ENCODE results near the gene FOSB.
"Not testable (repeated sequence)": the region's sequence is repeated elsewhere in the genome, so short reads cannot be mapped to it uniquely, and the experiment has no call there.

FOSB gene

DNA sequence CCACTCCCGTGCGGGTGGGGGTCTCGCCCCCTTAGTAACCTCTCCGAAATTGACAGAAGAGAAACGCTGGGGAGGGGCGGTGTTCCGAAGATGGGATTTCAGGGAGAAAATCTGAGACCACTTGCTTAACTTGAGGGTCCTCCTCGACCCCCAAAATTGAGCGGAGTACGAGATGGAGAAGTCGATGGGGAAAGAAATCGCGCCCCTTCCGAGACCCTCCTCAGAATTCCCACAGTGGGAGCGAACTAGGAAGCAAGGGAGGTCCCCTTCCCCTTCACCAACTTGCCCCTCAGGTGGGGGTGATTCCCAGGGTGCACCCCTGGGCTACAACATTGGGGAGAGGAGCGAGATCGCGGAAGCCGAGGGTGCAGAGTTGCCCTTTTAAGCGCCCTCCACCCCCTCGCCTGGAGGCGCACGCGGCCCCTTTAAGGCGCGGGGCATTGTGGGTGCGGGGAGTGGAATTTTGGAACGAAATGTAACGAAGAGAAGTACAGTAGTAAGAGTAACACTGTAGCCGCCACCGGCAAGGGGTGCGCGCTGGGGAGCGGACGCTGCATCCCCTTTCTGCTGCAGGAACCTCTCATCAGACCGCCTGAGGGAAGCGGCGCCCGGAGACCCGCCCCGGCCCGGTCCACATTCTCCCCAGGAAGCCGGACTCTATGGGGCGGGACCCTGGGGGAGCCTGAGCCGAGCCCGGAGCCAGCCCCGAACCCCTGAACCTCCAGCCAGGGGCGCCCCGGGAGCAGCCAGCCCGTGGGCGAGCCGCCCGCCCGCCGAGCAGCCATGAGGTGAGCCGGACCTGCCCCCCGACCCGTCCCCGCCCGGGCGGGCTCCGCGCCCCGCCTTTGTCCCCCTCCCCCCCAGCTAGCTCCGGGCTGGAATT lies 39.4 kb downstream of the FOSB start, which contains the start of gene VASP:
TSS of gene VASP (plus strand) at position 491 of the 883 bp plus-strand sequence. CDS start at position 784, 293 bp downstream.
- DNase-seq, result peak; percentile 97

DNA sequence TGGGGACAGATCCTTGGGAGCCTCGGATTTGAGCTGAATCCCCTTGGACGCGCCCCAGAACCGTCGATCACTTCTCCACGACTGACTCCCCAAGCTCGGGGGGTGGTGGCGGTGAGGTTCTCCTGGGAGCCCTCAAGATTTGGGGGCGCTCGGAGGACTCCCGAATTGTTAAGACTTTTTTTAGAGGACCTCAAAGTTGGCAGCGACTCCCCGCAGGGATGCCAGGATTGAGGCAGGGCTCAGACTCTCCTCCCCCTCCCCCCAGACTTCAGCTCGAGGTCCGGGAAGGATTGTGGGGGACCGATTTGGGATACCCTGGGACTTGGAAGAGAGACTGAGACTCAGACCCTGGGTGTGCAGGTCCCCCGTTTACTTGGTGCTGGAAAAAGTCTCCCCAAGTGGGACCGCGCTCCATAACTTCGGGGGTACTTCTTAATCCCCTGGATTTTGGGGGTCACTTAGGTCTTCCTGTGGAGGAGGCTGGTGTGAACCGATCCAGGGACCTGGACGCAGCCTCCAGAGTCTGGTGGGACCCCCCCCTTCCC lies 40.1 kb downstream of the FOSB start:
- no peak for DNase-seq

DNA sequence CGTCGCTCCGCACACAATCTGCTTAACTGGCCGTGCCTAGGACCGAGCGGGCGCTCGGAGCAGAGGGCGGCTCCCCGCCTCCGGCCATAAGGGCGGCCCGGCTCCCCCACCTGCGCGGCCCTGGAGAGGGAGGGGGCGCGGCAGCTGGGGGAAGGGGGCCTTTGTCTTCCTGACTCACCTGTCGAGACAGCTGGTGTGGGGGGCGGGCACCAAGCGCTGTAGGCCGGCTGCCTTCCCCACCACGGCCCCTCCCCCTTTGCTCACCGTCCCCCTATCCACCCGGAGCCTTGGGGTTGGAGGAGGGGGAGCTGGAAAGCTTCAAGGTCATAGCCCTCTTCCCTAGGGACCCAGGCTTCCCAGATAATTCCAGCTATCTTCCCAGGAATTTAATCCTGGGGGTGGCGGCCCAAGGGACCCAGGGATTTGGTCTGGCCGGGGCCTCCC lies 40.6 kb downstream of the FOSB start:
- DNase-seq, result peak; percentile 65

DNA sequence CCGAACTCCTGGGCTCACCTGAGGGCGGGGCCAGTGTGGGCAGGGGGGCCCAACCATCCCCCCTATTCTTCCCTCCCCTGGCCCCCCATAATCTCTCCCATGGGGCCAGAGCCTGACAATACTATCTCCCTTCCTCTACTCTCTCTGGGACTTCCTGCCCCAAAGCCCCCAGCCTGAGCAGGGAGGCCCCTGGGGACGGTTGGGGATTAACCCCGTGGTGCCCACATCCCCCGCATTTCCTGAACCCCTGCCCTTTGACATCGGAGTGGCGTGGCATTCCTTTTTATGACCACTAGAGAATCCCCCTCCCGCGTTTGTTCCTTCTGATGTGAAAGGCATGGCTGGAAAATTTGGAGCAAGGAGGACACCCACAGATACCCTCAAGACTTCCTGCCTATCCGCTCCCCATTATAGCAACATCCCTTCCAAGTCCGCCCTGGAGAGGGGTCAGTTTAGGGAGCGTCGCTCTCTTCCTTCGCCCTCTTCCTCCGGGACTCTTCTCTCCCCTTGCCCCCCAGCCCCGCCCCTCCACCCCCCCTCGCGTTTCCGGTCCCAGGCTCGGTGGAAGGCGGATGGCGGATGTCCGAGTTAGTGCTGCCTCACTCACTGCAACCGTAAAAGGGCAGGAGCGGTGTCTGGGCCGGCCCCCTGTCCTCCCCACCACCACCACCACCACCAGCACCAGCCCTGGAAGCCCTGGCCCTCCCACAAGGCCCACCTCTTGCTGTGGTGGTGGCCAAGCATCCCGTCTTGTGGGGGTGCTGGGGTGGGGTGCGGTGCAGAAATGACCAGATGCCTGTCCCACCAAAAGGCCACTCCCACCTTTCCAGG lies 41.3 kb downstream of the FOSB start:
- peak; percentile 83 for DNase-seq

DNA sequence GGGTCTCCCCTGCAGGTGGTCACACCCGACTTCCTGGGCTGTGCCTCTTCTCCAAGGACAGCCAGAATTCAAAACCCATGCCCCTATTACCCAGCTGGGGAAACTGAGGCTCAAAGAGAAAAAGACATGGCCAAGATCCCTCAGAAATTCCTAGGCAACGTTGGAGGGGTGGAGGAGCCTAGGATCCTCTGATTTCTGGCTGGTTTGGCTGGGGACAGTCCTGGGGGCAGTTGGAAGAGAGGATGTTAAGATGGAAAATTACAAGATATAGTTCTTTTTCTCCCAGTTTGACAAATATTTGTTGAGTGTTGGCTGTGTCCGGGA lies 41.9 kb downstream of the FOSB start:
- no peak for DNase-seq

DNA sequence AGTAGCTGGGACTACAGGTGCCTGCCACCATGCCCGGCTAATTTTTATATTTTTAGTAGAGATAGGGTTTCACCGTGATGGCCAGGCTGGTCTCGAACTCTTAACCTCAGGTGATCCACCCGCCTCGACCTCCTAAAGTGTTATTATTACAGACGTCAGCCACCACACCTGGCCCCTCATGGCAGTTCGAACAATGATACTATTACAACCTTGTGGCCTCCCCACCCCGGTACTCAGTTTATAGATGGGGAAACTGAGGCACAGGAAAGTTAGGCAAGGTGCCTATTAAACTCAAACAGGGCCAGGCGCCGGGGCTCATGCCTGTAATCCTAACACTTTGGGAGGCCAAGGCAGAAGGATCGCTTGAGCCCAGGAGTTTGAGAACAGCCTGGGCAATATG lies 42.6 kb downstream of the FOSB start:
- DNase-seq, result not testable (repeated sequence)

DNA sequence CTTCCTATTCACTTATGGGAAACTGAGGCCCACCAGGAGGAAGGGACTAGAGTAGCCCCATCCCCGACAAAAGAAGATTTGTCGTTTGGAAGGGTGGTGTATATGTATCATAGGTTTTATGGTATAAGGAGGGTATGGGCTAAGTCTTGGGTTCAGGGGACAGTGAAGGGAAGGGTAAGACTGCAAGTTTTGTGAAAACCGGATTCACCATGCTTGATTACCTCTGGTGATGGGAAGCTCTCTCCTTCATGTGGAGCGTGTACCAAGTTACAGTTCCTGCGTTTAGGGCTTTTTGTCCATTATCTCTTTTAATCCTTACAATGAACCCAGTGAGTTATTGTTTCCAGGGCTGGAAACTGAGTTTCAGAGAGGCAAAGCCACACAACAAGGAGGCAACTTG lies 43.3 kb downstream of the FOSB start:
- DNase-seq, result no peak

DNA sequence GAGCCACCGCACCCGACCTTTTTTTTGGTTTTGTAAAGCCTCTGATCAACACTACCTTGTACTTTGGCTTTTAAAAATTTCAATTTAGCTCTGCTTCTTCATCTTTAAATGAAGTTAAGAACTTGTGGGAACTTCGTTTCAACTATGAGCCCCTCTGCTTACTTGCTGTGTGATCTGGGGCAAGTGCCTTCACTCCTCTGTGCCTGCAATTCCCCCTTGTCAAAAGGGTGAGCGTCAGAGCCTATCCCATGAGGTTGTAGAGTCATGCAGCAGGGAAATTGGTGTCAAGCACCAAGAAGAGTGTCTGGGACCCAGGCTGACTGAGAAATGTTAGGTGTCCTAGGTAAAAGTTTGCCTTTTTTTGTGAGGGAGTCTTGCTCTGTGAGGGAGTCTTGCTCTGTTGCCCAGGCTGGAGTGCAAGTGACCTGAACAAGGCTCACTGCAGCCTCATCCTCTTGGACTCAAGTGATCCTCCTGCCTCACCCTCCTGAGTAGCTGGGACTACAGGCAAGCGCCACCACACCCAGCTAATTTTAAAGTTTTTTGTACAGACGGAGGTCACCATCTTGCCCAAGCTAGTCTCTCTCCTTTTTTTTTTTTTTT lies 45.2 kb downstream of the FOSB start:
- no peak for DNase-seq

DNA sequence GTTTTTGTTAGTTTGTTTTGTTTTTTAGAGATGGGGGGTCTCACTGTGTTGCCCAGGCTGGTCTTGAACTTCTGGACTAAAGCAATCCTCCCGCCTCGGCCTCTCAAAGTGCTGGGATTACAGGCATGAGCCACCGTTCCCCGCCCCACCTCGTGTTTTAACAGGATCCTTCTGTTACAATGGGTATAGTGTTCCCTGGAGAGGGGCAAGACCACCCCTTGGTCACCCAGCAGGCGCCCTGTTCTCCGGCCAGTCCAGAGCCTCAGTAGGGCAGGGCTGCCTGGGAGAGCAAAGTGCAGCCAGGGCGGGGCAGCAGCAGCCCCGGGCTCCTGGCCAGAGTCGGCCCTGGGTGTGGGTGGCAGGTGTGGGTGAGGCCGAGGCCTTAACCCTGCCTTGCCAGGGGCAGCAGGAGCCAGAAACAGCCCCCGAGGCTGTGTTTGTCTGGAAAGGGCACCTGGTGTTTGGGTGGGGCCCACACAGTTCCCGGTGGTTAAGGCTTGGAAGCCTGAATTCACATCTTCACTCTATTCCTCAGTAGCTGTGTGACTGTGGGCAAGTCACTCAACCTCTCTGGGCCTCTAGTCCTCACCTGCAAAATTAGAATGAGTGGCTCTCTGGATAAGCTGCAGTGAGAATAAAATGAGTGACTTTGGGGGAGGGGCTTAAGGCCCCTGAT lies 46.7 kb downstream of the FOSB start:
- no peak for DNase-seq

DNA sequence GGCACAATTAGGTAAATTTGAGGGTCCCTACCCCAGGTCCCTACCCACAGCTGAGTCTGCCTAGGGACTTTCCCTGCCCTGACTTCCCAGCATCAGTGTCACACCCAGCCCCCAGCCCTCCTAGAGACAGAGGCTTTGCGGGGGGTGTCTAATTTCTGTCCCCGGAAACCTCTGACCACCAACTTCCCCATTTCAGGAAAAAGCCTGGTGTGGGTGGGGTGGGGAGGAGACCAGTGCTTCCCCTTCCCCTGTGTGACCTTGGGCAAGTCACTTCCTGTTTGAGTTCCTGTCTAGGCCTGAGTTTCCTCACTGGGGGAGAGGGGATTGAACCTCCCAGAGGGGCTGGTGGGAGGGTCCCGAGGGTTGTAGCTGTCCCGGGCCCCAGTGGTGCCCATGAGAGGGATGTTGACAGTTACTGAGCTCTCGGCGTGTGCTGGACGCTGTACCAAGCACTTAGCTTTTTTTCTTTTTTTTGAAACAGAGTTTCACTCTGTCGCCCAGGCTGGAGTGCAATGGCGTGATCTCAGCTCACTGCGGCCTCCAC lies 47.4 kb downstream of the FOSB start:
- DNase-seq, result peak; percentile 96

DNA sequence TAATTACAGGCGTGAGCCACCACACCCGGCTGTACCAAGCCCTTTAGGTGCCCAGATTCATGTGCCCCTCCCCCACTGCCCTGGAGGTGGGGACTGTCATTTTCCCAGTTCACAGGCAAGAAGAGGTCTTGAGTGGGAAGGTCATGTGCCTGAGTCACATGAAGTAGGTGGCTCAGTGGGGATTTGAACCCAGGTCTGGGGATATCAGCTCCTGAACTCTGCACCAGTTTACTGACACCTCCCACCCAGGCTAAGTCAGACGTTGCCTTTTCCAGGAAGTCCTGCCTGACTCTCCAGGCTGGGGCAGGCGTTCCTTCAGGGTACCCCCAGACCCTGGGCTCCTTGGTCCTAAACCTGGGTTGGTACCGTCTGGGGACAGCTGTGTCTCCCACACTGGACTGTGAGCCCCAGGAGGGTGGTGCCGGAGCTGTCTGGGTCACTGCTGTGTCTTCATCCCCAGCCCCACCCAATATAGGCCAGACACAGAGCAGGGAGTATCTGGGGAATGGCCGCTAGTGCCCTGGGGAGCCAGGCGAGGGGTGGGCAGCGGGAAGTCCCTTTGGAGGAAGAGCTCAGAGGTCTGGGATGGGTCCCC lies 48.1 kb downstream of the FOSB start:
- peak; percentile 50 for DNase-seq

DNA sequence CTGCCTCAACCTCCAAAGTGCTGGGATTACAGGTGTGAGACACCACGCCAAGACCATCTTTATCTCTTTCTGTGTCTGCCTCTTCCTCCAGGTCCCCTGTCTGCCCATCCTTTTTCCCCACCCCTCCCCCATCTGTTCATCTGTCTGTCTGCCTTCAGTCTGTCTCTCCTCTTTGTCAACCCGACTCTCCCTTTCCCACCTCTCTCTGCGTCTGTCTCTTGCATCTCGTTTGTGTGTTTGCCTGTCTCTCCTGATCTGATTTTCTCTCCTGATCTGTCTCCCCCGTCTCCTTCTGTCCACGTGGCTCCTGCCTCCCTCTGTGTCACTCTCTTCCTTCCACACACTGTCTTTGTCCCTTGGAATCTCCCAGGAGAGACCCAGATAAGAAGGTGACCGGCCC lies 49.4 kb downstream of the FOSB start:
- DNase-seq, result no peak

DNA sequence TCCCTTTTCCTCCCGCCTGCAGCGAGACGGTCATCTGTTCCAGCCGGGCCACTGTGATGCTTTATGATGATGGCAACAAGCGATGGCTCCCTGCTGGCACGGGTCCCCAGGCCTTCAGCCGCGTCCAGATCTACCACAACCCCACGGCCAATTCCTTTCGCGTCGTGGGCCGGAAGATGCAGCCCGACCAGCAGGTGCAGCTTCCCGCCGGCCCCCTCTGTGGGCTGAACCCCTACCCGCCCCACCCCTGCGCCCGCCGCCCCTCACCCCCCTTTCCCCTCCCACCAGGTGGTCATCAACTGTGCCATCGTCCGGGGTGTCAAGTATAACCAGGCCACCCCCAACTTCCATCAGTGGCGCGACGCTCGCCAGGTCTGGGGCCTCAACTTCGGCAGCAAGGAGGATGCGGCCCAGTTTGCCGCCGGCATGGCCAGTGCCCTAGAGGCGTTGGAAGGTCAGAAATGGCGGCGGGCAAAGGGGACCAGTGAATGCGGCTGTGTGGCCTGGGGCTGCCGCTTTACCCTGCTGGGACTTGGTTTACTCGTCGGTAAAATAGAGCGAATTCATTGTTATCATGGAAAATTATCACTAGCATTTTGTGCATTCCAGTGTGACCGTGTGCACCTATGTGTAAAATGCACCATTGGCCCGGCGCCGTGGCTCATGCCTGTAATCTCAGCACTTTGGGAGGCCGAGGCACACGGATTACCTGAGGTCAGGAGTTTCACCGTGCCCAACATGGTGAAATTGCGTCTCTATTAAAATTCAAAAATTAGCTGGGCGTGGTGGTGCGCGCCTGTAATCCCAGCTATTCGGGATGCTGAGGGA lies 50.1 kb downstream of the FOSB start:
- no peak for DNase-seq

DNA sequence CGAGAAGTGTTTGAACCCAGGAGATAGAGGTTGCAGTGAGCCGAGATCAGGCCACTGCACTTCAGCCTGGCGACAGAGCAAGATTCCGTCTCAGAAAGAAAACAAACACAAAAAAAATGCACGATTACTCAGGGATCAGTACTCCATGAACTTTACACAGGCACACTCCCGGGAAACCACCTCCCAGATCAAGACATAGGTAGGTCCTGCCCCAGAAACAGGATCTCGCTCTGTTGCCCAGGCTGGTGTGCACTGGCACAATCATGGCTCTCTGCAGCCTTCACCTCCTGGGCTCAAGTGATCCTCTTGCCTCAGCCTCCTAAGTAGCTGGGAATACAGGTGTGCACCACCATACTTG lies 50.7 kb downstream of the FOSB start:
- no peak for DNase-seq

DNA sequence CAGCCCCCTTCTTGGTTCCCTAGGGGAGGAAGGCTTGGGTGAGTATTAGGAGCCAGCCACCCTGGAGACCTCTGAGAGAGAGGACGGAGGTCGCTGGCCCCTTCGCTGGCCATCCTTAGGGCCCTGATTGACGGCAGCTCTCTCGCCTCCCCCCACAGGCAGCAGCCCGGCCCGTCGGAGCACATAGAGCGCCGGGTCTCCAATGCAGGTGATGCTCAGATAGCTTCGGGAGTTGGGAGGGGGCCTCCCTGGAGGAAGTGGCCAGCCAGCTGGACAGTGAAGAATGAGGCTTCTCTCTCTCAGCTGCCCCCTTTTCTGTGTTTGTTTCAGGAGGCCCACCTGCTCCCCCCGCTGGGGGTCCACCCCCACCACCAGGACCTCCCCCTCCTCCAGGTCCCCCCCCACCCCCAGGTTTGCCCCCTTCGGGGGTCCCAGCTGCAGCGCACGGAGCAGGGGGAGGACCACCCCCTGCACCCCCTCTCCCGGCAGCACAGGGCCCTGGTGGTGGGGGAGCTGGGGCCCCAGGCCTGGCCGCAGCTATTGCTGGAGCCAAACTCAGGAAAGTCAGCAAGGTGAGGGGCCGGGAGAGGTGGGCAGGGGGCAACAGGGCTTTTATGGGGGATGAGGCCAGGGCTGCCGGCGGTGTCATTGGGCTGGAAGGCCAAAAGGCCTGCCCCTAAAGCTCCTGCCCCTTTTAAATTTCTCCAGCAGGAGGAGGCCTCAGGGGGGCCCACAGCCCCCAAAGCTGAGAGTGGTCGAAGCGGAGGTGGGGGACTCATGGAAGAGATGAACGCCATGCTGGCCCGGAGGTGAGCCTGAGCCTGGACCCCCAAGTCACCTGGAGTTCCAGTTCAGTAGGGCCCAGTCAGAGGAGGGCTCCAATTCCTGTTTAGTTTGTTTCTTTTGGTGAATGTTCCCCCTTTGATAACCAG lies 54.5 kb downstream of the FOSB start:
- no peak for DNase-seq

DNA sequence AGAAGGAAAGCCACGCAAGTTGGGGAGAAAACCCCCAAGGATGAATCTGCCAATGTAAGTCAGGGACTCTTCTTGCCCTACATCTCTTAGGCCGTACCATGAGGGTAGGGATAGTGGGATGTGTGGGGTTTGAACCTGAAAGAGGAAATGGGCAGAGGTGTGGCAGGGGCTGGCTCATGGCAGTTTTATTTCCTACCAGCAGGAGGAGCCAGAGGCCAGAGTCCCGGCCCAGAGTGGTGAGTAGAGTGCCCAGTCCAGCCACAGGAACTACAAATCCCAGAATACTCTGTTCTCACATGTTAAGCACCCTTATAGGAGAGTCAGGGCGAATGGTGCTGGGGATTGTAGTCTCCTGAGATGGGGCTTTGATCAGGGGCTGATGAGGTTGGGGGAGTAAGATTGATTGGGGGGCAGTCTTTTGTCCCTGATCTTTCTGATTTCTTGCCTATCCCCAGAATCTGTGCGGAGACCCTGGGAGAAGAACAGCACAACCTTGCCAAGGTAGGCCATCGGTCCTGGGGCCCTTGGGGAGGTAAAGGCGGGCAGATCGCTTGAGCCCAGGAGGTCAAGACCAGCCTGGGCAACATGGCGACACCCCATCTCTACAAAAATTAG lies 56.0 kb downstream of the FOSB start:
- DNase-seq, result peak; percentile 96

DNA sequence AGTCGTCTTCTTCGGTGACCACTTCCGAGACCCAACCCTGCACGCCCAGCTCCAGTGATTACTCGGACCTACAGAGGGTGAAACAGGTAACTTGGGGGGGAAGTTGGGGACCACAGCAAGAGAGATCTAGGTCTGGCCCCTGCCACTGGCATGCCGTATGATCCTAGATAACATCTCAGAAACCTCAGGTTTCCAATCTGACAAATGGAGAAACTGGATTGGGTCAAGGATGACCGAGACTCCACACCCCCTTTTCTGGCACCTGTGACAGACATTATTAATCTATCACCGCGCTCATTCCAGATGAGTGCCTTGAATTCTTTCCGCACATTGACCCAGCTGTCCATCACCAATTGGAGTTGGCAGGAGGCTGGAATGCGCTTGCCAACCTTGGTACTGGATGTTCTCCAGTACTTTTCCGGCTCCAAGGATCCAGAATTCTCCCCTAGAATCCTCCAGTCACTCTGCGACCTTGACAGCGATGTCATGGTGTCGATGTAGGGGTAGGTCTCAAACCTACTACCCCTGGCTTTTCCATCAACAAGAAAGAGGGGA lies 56.9 kb downstream of the FOSB start:
- no peak for DNase-seq

Measured in OCI-M1 (cell line).